PFSK-1 (cell line): ENCODE data around the gene GSTM2.

Source experiments
- FOXP2 ChIP-seq: optimal IDR thresholded peaks from 2 replicates; pipeline ENCODE3; 2011; ENCODE audit warnings: borderline replicate concordance, control low read depth, inconsistent platforms; ENCODE audit not compliant: insufficient read depth; ENCODE audit errors: extremely low read length, extremely low read depth
- POLR2AphosphoS5 ChIP-seq: IDR thresholded peaks from 2 replicates; pipeline ENCODE4 v1.6.1; 2012; ENCODE audit warnings: low read depth, mild to moderate bottlenecking, control low read depth, low read length, moderate library complexity
- SIN3A ChIP-seq: IDR thresholded peaks from 2 replicates; pipeline ENCODE4 v1.6.1; 2012; ENCODE audit warnings: mild to moderate bottlenecking, low read length, moderate library complexity, borderline replicate concordance; ENCODE audit not compliant: insufficient read depth
- TAF1 ChIP-seq: IDR thresholded peaks from 2 replicates; pipeline ENCODE4 v1.6.1; 2012; ENCODE audit warnings: low read length, control low read depth, borderline replicate concordance; ENCODE audit not compliant: insufficient read depth
- TF ChIP-seq, protein P1 (sequence below), 2 experiments: IDR thresholded peaks; 2 replicates each; pipeline versions ENCODE4 v1.6.1 to v1.8.0; 2011 to 2012; ENCODE audit warnings: low read depth in 2 of 2, low read length in 2 of 2, control low read depth in 1 of 2, inconsistent platforms in 1 of 2, mild to moderate bottlenecking in 1 of 2, moderate library complexity in 1 of 2; ENCODE audit not compliant: insufficient read depth in 1 of 2

Gene GSTM2

DNA sequence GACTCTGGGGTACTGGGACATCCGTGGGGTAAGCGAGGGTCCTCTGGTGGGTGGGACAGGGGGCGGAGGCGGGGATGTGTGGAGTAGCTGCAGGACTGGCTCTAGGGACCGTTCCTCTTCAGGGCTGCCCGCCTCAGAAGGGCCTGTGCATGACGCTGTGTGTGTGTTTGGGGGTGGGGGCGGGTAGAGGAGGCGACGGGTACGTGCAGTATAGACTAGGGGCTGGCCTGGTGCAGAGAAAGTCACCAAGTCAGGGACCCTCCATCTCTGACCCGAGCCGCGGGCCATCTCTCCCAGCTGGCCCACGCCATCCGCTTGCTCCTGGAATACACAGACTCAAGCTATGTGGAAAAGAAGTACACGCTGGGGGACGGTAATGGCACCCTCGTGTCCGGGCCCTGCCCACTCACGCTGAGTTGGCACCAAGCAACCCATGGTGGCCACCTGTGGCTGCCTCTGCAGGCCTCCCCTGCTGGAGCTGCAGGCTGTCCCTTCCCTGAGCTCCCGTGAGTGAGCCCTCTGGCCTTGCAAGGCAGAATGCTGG lies 44.5 kb downstream of the GSTM2 start:
- TF ChIP-seq TAF1 (no peak), POLR2AphosphoS5 (no peak), SIN3A (no peak), FOXP2 (no peak)
- TF ChIP-seq, protein P1, sequence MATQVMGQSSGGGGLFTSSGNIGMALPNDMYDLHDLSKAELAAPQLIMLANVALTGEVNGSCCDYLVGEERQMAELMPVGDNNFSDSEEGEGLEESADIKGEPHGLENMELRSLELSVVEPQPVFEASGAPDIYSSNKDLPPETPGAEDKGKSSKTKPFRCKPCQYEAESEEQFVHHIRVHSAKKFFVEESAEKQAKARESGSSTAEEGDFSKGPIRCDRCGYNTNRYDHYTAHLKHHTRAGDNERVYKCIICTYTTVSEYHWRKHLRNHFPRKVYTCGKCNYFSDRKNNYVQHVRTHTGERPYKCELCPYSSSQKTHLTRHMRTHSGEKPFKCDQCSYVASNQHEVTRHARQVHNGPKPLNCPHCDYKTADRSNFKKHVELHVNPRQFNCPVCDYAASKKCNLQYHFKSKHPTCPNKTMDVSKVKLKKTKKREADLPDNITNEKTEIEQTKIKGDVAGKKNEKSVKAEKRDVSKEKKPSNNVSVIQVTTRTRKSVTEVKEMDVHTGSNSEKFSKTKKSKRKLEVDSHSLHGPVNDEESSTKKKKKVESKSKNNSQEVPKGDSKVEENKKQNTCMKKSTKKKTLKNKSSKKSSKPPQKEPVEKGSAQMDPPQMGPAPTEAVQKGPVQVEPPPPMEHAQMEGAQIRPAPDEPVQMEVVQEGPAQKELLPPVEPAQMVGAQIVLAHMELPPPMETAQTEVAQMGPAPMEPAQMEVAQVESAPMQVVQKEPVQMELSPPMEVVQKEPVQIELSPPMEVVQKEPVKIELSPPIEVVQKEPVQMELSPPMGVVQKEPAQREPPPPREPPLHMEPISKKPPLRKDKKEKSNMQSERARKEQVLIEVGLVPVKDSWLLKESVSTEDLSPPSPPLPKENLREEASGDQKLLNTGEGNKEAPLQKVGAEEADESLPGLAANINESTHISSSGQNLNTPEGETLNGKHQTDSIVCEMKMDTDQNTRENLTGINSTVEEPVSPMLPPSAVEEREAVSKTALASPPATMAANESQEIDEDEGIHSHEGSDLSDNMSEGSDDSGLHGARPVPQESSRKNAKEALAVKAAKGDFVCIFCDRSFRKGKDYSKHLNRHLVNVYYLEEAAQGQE (IDR thresholded peaks at IDR 0.05; ENCODE audit: insufficient read depth in 1 of 2, low read depth in 2 of 2, low read length in 2 of 2), result no peak

DNA sequence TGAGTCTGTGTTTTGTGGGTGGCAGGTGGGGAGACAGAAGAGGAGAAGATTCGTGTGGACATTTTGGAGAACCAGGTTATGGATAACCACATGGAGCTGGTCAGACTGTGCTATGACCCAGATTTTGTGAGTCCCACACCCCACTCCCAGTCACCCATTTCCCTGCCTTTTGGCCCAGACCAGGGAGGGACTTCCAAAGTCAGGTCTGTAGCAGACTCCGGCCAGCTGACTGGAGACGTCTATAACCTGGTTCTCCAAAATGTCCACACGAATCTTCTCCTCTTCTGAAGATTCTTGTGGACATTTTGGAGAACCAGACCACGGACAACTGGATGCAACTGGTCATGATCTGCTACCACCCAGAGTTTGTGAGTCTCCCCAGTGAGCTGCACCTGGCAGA lies 45.8 kb downstream of the GSTM2 start:
- TF ChIP-seq SIN3A (no peak), TAF1 (no peak), FOXP2 (no peak), POLR2AphosphoS5 (no peak)
- TF ChIP-seq, protein P1 (IDR thresholded peaks at IDR 0.05; ENCODE audit: insufficient read depth in 1 of 2, low read depth in 2 of 2, low read length in 2 of 2), result no peak

DNA sequence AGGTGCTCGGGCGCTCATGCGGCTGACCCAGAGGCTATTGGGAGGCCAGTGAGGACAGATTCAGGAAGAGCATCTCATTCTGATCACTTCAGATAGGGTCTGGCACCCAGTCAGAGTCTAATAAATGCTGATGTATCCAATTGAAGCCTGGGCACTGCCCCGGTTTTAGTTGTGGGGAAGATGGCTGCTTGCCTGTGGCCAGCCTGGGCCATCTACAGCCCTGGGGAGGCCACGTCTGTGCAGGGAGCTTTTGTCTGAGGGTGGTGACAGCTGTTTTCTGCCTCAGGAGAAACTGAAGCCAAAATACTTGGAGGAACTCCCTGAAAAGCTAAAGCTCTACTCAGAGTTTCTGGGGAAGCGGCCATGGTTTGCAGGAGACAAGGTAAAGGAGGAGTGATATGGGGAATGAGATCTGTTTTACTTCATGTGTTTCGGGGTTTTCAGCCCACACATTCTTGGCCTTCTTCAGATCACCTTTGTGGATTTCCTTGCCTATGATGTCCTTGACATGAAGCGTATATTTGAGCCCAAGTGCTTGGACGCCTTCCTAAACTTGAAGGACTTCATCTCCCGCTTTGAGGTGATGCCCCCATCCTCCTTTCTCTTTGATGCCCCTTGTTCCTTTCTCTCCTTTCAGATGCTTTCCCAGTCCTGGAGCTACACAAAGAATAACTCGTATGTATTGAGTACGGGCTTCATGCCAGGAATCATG lies 47.0 kb downstream of the GSTM2 start:
- TF ChIP-seq SIN3A, result no peak
- TF ChIP-seq, protein P1 (IDR thresholded peaks at IDR 0.05; ENCODE audit: insufficient read depth in 1 of 2, low read depth in 2 of 2, low read length in 2 of 2), result no peak
- TF ChIP-seq TAF1, result no peak
- TF ChIP-seq FOXP2, result no peak
- no peak for TF ChIP-seq POLR2AphosphoS5

DNA sequence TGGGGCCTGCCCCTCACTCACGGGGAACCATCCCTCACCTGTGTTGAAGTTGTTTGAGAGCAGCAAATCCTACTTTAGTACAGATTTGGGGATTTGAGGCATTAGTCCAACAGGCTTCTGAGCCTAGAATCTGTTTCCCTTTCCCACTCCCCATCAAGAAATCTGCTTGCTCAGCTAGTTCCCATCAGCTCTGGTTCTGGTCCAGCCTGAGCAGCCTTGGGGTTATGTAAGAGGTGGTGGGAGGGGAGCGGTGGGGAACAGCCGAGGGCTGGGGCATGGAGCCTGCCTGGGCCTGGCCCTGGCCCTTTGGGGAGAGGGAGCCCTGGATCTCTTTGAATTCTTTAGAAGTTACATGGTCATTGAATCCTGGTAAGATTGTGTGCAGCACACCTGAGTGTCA lies 48.3 kb downstream of the GSTM2 start:
- no peak for TF ChIP-seq SIN3A
- TF ChIP-seq POLR2AphosphoS5, result no peak
- TF ChIP-seq, protein P1 (IDR thresholded peaks at IDR 0.05; ENCODE audit: insufficient read depth in 1 of 2, low read depth in 2 of 2, low read length in 2 of 2), result no peak
- no peak for TF ChIP-seq FOXP2
- TF ChIP-seq TAF1, result no peak
